ENCODE results near the gene PGS1.

DNA sequence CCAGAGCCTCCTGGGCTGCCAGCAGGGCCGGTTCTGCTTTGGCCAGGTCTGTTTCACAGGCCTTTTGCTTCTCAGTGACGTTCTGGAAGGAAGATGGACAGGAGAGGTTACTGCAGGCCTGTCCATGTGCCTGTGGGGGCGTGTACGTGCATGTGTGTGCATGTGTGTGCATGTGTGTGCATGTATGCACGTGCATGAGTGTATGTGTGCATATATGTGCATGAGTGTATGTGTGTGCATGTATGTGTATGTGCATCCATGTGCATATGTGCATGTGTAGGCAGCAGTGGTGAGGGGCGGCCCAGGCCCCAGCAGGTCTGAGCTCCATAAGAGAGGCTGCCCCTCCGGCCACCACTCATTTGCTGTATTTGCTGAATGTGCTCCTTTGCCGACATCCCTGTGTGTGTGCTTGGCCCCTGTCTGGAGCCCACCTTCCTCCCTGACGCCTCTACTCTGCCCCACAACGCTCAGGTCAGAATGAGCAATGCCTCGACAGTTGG, 81.8 kb downstream of the PGS1 start:
- no peak for TF ChIP-seq EZH2 (IDR thresholded peaks at IDR 0.05; ENCODE audit: borderline replicate concordance, low read depth, low read length, poor library complexity, severe bottlenecking)
- no peak for TF ChIP-seq CTCF (conservative IDR thresholded peaks at IDR 0.05; ENCODE audit: low read depth, low read length)
